NT2/D1 (cell line): Measurements from ENCODE around the gene SHISA7.
"Not testable (repeated sequence)": the region's sequence is repeated elsewhere in the genome, so short reads cannot be mapped to it uniquely, and the experiment has no call there.

Experiments used
- DNase-seq: peaks from one replicate; pipeline ENCODE4 v3.0.0-alpha.2; 2011; ENCODE audit warnings: low read depth, low spot score
- H3K27me3 ChIP-seq: 2 replicates; pipeline ENCODE4 v1.6.0; 2011; ENCODE audit warnings: mild to moderate bottlenecking; ENCODE audit not compliant: insufficient read length, insufficient read depth
- H3K36me3 ChIP-seq: 2 replicates; pipeline ENCODE4 v1.6.1; 2011; ENCODE audit warnings: mild to moderate bottlenecking, low read length, mixed read lengths; ENCODE audit not compliant: insufficient read depth, insufficient read length
- H3K4me1 ChIP-seq: 2 replicates; pipeline ENCODE4 v1.5.1; 2011; ENCODE audit not compliant: insufficient read depth, insufficient read length
- H3K4me3 ChIP-seq: 2 replicates; pipeline ENCODE4 v1.5.1; 2011; ENCODE audit warnings: low read depth; ENCODE audit not compliant: insufficient read length
- H3K9ac ChIP-seq: 2 replicates; pipeline ENCODE4 v1.6.0; 2011; ENCODE audit warnings: low read depth; ENCODE audit not compliant: insufficient read length
- H3K9me3 ChIP-seq: 2 replicates; pipeline ENCODE4 v1.5.1; 2011; ENCODE audit warnings: mild to moderate bottlenecking, low read length; ENCODE audit not compliant: insufficient read depth
- SUZ12 ChIP-seq: IDR thresholded peaks from 2 replicates; pipeline ENCODE4 v1.6.1; 2011; ENCODE audit not compliant: insufficient read length, insufficient read depth; ENCODE audit errors: extremely low read depth
- YY1 ChIP-seq: IDR thresholded peaks from 2 replicates; pipeline ENCODE4 v1.6.1; 2011; ENCODE audit not compliant: insufficient read length, insufficient read depth
- ZNF274 ChIP-seq: IDR thresholded peaks from 2 replicates; pipeline ENCODE4 v1.6.1; 2011; ENCODE audit warnings: mild to moderate bottlenecking, low read depth, low read length

SHISA7 gene

GRCh38 chr19:55406826-55407549, 36.1 kb downstream of the SHISA7 start:
- H3K4me3 ChIP-seq = peak overlapping the region; percentile 78
- H3K9me3 ChIP-seq = peaks cover 18% of the 10 kb centered on the region; the same call in 1 of the 2 replicates
- H3K36me3 ChIP-seq = peaks cover 43% of the 10 kb centered on the region
- peaks cover 13% of the 10 kb centered on the region for H3K4me1 ChIP-seq
- H3K9ac ChIP-seq = peak overlapping the region; percentile 97
- no peaks in the 10 kb centered on the region for H3K27me3 ChIP-seq
- TF ChIP-seq YY1 (no peak), ZNF274 (no peak), SUZ12 (no peak)
- DNase-seq = no peak

DNA sequence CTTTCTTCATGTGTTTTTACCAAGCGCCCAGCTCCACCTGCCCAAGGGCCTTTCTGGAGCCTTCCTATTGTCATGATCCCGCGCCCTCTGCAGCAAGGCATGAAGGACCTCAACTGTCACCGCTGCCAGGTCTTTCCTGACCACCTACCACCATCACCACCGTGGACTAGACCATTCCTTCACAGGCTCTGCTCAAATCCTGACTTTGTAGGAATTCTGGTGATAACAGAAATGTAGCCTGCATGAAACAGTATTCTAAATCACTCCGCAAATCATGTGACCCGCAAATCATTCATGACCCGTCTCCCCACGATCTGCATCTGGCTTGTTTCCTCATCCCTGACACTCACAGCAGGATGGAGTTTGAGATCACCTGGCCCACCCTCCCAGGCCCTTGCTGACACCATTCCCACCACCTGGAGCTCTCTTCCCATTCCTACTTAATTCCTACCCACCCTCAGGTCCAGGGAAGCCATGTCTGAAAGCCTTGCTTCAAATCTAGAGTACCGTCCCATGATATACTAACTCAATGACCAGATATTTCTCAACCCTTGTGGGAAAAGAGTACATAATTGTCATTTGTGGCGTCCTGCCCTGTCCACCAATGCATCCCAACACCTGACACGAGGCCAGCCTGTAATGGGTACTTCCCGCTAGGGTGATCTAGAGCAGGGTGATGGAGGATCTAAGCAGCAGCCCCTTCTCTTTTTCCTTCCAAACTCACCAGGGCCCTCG, 36.8 kb downstream of the SHISA7 start:
- H3K9ac ChIP-seq = peak overlapping the region; percentile 97
- peaks cover 48% of the 10 kb centered on the region for H3K36me3 ChIP-seq
- peak overlapping the region; percentile 78 for H3K4me3 ChIP-seq
- TF ChIP-seq YY1 = no peak
- no peak for TF ChIP-seq ZNF274
- no peak for TF ChIP-seq SUZ12
- peaks cover 15% of the 10 kb centered on the region for H3K4me1 ChIP-seq
- peaks cover 18% of the 10 kb centered on the region; the same call in 1 of the 2 replicates for H3K9me3 ChIP-seq
- no peaks in the 10 kb centered on the region for H3K27me3 ChIP-seq
- no peak for DNase-seq

- H3K9ac ChIP-seq = peak overlapping the region; percentile 97
- H3K36me3 ChIP-seq = peaks cover 53% of the 10 kb centered on the region
These were observed 37.5 kb downstream of the SHISA7 start for GRCh38 chr19:55405638-55406037.

GRCh38 chr19:55402509-55402908, 40.6 kb downstream of the SHISA7 start:
- TF ChIP-seq SUZ12 (no peak), YY1 (no peak), ZNF274 (no peak)
- H3K4me3 ChIP-seq = no peak overlapping the region
- H3K27me3 ChIP-seq = no peaks in the 10 kb centered on the region
- H3K36me3 ChIP-seq = peaks cover 58% of the 10 kb centered on the region
- peak overlapping the region; percentile 50 for H3K9ac ChIP-seq
- peaks cover 16% of the 10 kb centered on the region for H3K4me1 ChIP-seq
- no peaks in the 10 kb centered on the region for H3K9me3 ChIP-seq
- no peak for DNase-seq

More at GRCh38 chr19:55405638-55406037, 37.5 kb downstream of the SHISA7 start:
- peak overlapping the region; percentile 78 for H3K4me3 ChIP-seq
- DNase-seq = no peak
- no peaks in the 10 kb centered on the region for H3K27me3 ChIP-seq
- H3K4me1 ChIP-seq = peaks cover 18% of the 10 kb centered on the region
- no peak for TF ChIP-seq YY1
- TF ChIP-seq SUZ12 = no peak
- no peak for TF ChIP-seq ZNF274
- peaks cover 18% of the 10 kb centered on the region; the same call in 1 of the 2 replicates for H3K9me3 ChIP-seq

GRCh38 chr19:55401390-55401789, 41.7 kb downstream of the SHISA7 start:
- peaks cover 52% of the 10 kb centered on the region for H3K36me3 ChIP-seq
- not testable (repeated sequence) for H3K27me3 ChIP-seq, DNase-seq

GRCh38 chr19:55400281-55401087, 42.6 kb downstream of the SHISA7 start:
- no peak for TF ChIP-seq ZNF274
- no peak for TF ChIP-seq YY1
- TF ChIP-seq SUZ12 = no peak
- no peaks in the 10 kb centered on the region for H3K9me3 ChIP-seq
- H3K4me1 ChIP-seq = peaks cover 11% of the 10 kb centered on the region
- no peak for DNase-seq
- no peaks in the 10 kb centered on the region for H3K27me3 ChIP-seq
- peaks cover 43% of the 10 kb centered on the region for H3K36me3 ChIP-seq
- no peak overlapping the region for H3K4me3 ChIP-seq
- peak overlapping the region; percentile 21 for H3K9ac ChIP-seq

More at GRCh38 chr19:55401390-55401789, 41.7 kb downstream of the SHISA7 start:
- peaks cover 16% of the 10 kb centered on the region for H3K4me1 ChIP-seq
- H3K9me3 ChIP-seq, H3K9ac ChIP-seq, H3K4me3 ChIP-seq: not testable (repeated sequence)
